Measurements from ENCODE around the gene CLN6. TPM values are rescaled to one million over a fixed set of nuclear protein-coding genes. Genes with fewer than 3 reads are reported as not detected.

The CLN6 gene
- polyA plus RNA-seq, 1 experiment, result 25.4 TPM

GRCh38 chr15:68205954-68206539, 23.5 kb downstream of the CLN6 start:
- DNase-seq (ENCODE audit: low read depth), result no peak
- TF ChIP-seq CTCF (IDR thresholded peaks at IDR 0.05; ENCODE audit: insufficient read depth, low read depth, low read length), result no peak
- Histone ChIP-seq H3K36me3 (ENCODE audit: control insufficient read depth, insufficient read depth, low read length) (no peaks in the 10 kb centered on the region), H3K27me3 (ENCODE audit: control insufficient read depth, insufficient read depth, low read length) (no peaks in the 10 kb centered on the region), H3K4me3 (ENCODE audit: low read depth, low read length) (no peak overlapping the region)
- ChIA-PET POLR2A (no interaction called here), CTCF (interaction anchor here (1.4 kb wide), 1 partner anchor 342 kb away, joined by 3 read pairs; no protein-coding TSS in a partner anchor)

- POLR2A ChIA-PET, result no interaction called here
- no peak for DNase-seq (ENCODE audit: low read depth)
- no peak for TF ChIP-seq CTCF (IDR thresholded peaks at IDR 0.05; ENCODE audit: insufficient read depth, low read depth, low read length)
- Histone ChIP-seq H3K27me3 (ENCODE audit: control insufficient read depth, insufficient read depth, low read length) (no peaks in the 10 kb centered on the region), H3K4me3 (ENCODE audit: low read depth, low read length) (no peak overlapping the region), H3K36me3 (ENCODE audit: control insufficient read depth, insufficient read depth, low read length) (no peaks in the 10 kb centered on the region)
- CTCF ChIA-PET, result interaction anchor here (1.4 kb wide), 1 partner anchor 342 kb away, joined by 3 read pairs; no protein-coding TSS in a partner anchor
Measured at GRCh38 chr15:68205558-68205944, 24.0 kb downstream of the CLN6 start.

GRCh38 chr15:68204776-68205557, 24.6 kb downstream of the CLN6 start, which contains the start of gene CALML4:
Gene CALML4 (minus strand): TSS chr15:68205332. CDS start chr15:68205247, 85 bp downstream.
- Histone ChIP-seq H3K36me3 (ENCODE audit: control insufficient read depth, insufficient read depth, low read length) (no peaks in the 10 kb centered on the region), H3K27me3 (ENCODE audit: control insufficient read depth, insufficient read depth, low read length) (no peaks in the 10 kb centered on the region), H3K4me3 (ENCODE audit: low read depth, low read length) (no peak within 1 kb of the TSS)
- DNase-seq (ENCODE audit: low read depth), result no peak
- POLR2A ChIA-PET, result interaction anchor here (0.6 kb wide), 1 partner anchor 487 kb away, joined by 3 read pairs; no protein-coding TSS in a partner anchor
- no peak for TF ChIP-seq CTCF (IDR thresholded peaks at IDR 0.05; ENCODE audit: insufficient read depth, low read depth, low read length)
- CTCF ChIA-PET, result interaction anchor here (1.4 kb wide), 1 partner anchor 341 kb away, joined by 3 read pairs; no protein-coding TSS in a partner anchor

- Histone ChIP-seq H3K4me3 (ENCODE audit: low read depth, low read length) (no peak overlapping the region), H3K27me3 (ENCODE audit: control insufficient read depth, insufficient read depth, low read length) (no peaks in the 10 kb centered on the region), H3K36me3 (ENCODE audit: control insufficient read depth, insufficient read depth, low read length) (no peaks in the 10 kb centered on the region)
- DNase-seq (ENCODE audit: low read depth), result no peak
- POLR2A ChIA-PET, result no interaction called here
- CTCF ChIA-PET, result interaction anchor here (1.1 kb wide), 1 partner anchor 12 kb away, joined by 3 read pairs; no protein-coding TSS in a partner anchor
- TF ChIP-seq CTCF (IDR thresholded peaks at IDR 0.05; ENCODE audit: insufficient read depth, low read depth, low read length), result no peak
Measured at GRCh38 chr15:68204361-68204760, 25.2 kb downstream of the CLN6 start.

GRCh38 chr15:68203956-68204355, 25.6 kb downstream of the CLN6 start:
- TF ChIP-seq CTCF (IDR thresholded peaks at IDR 0.05; ENCODE audit: insufficient read depth, low read depth, low read length), result no peak
- ChIA-PET CTCF (interaction anchor here (1.1 to 1.2 kb wide), 2 partner anchors 9 to 12 kb away, joined by 3 to 5 read pairs; no protein-coding TSS in a partner anchor), POLR2A (no interaction called here)
- no peak for DNase-seq (ENCODE audit: low read depth)
- H3K27me3 ChIP-seq (ENCODE audit: control insufficient read depth, insufficient read depth, low read length), result no peaks in the 10 kb centered on the region
- no peaks in the 10 kb centered on the region for H3K36me3 ChIP-seq (ENCODE audit: control insufficient read depth, insufficient read depth, low read length)
- no peak overlapping the region for H3K4me3 ChIP-seq (ENCODE audit: low read depth, low read length)

Data from BJ (cell line).